K562 (cell line): ENCODE results near the gene OR2AG1. TPM values are rescaled to one million over a fixed set of nuclear protein-coding genes. Genes with fewer than 3 reads are reported as not detected.

Experiments
- ATF3 ChIP-seq, 2 experiments: fragments of 450-650 bp in 1 of 2; sonication (generic) in 1 of 2; formaldehyde crosslinking in 1 of 2; IDR thresholded peaks in 1 of 2; conservative IDR thresholded peaks in 1 of 2; 2 replicates each; pipeline versions ENCODE4 v1.6.1 to v1.8.1; 2016 to 2023; ENCODE audit warnings: mild to moderate bottlenecking in 2 of 2, moderate library complexity in 2 of 2, inconsistent platforms in 1 of 2, missing genetic modification reagents in 1 of 2
- C11orf30 ChIP-seq: fragments of 450-650 bp; IDR thresholded peaks from 2 replicates; pipeline ENCODE4 v1.6.1; 2016; ENCODE audit warnings: low read depth, mild to moderate bottlenecking
- CHD1 ChIP-seq: fragments of 200-600 bp; sonication (generic); IDR thresholded peaks from one replicate; pipeline ENCODE4 v1.6.1; 2012; ENCODE audit warnings: mild to moderate bottlenecking, moderate library complexity, low read length, inconsistent platforms
- FOXA3 ChIP-seq, 2 experiments: fragments of 450-650 bp in 1 of 2; sonication (generic) in 1 of 2; formaldehyde crosslinking; IDR thresholded peaks in 1 of 2; conservative IDR thresholded peaks in 1 of 2; 2 replicates each; pipeline versions ENCODE4 v1.4.0 to v1.8.0; 2020 to 2022; ENCODE audit warnings: mild to moderate bottlenecking in 2 of 2, missing genetic modification reagents in 1 of 2
- HBP1 ChIP-seq: fragments of 450-650 bp; formaldehyde crosslinking; IDR thresholded peaks from 2 replicates; pipeline ENCODE4 v1.4.0; 2022; ENCODE audit warnings: missing genetic modification characterization
- MAFK ChIP-seq: IDR thresholded peaks from 2 replicates; pipeline ENCODE4 v1.6.1; 2011; ENCODE audit warnings: low read length, improper control_type of control experiment
- MBD2 ChIP-seq: sonication (generic); IDR thresholded peaks from 2 replicates; pipeline ENCODE4 v1.6.1; 2016; ENCODE audit warnings: low read depth, borderline replicate concordance
- MECOM ChIP-seq: fragments of 250-450 bp; sonication (Bioruptor Pico); IDR thresholded peaks from 2 replicates; pipeline ENCODE4 v1.8.0; 2022; ENCODE audit warnings: inconsistent platforms
- MXD1 ChIP-seq: fragments of 250-450 bp; sonication (Bioruptor Pico); IDR thresholded peaks from 2 replicates; pipeline ENCODE4 v1.8.0; 2021; ENCODE audit warnings: borderline replicate concordance, mild to moderate bottlenecking, moderate library complexity; ENCODE audit not compliant: poor library complexity, severe bottlenecking
- NRF1 ChIP-seq, 2 experiments: fragments of 450-650 bp; IDR thresholded peaks in 1 of 2; conservative IDR thresholded peaks in 1 of 2; 2 replicates each; pipeline ENCODE4 v1.6.1; 2014; ENCODE audit warnings: mild to moderate bottlenecking in 2 of 2
- OTX1 ChIP-seq: fragments of 450-650 bp; formaldehyde crosslinking; IDR thresholded peaks from 2 replicates; pipeline ENCODE4 v1.4.0; 2022; ENCODE audit warnings: mild to moderate bottlenecking
- POLR2A ChIP-seq: fragments of 450-650 bp; conservative IDR thresholded peaks from 2 replicates; pipeline ENCODE4 v1.6.1; 2016
- POLR3A ChIP-seq: IDR thresholded peaks from 2 replicates; pipeline ENCODE4 v1.6.1; 2011; ENCODE audit warnings: borderline replicate concordance, mild to moderate bottlenecking, moderate library complexity; ENCODE audit not compliant: insufficient read length, insufficient read depth; ENCODE audit errors: extremely low read depth
- RBBP5 ChIP-seq: fragments of 200-600 bp; sonication (generic); IDR thresholded peaks from 2 replicates; pipeline ENCODE4 v1.6.1; 2012; ENCODE audit warnings: borderline replicate concordance, mild to moderate bottlenecking, low read length, control low read depth, inconsistent platforms; ENCODE audit not compliant: insufficient read depth, poor library complexity, severe bottlenecking
- RBFOX2 ChIP-seq: fragments of 200-400 bp; formaldehyde crosslinking; IDR thresholded peaks from 2 replicates; pipeline ENCODE4 v1.6.1; 2017; ENCODE audit warnings: low read depth, mild to moderate bottlenecking, low read length, moderate library complexity
- SPI1 ChIP-seq: IDR thresholded peaks from 2 replicates; pipeline ENCODE4 v1.6.1; 2011; ENCODE audit warnings: low read depth, low read length, control low read depth, borderline replicate concordance
- STAT5A ChIP-seq: IDR thresholded peaks from 2 replicates; pipeline ENCODE4 v1.6.1; 2012; ENCODE audit warnings: low read length, inconsistent platforms, borderline replicate concordance
- TEAD4 ChIP-seq, 2 experiments: sonication (generic) in 1 of 2; formaldehyde crosslinking in 1 of 2; IDR thresholded peaks; 2 replicates each; pipeline versions ENCODE4 v1.6.1 to v1.8.0; 2012 to 2022; ENCODE audit warnings: borderline replicate concordance in 1 of 2, inconsistent platforms in 1 of 2, low read length in 1 of 2, mild to moderate bottlenecking in 1 of 2, missing genetic modification reagents in 1 of 2
- USF1 ChIP-seq: sonication (generic); formaldehyde crosslinking; IDR thresholded peaks from 2 replicates; pipeline ENCODE4 v1.9.0; 2022; ENCODE audit warnings: mild to moderate bottlenecking, missing genetic modification reagents
- WHSC1 ChIP-seq: IDR thresholded peaks from one replicate; pipeline ENCODE4 v1.6.1; 2012; ENCODE audit warnings: low read length, control low read depth, inconsistent platforms
- YY1 ChIP-seq, 3 experiments: IDR thresholded peaks; 2 replicates each; pipeline ENCODE4 v1.6.1; 2011; ENCODE audit warnings: low read length in 2 of 3, mild to moderate bottlenecking in 2 of 3, moderate library complexity in 2 of 3, borderline replicate concordance in 1 of 3, control low read depth in 1 of 3, low read depth in 1 of 3; ENCODE audit not compliant: insufficient read depth in 3 of 3, insufficient replicate concordance in 2 of 3, control insufficient read depth in 1 of 3, insufficient read length in 1 of 3; ENCODE audit errors: extremely low read depth in 1 of 3
- ZNF75A ChIP-seq: fragments of 450-650 bp; formaldehyde crosslinking; IDR thresholded peaks from 2 replicates; pipeline ENCODE4 v1.4.0; 2020; ENCODE audit warnings: mild to moderate bottlenecking
- polyA plus RNA-seq, 8 experiments: library from polyadenylated mRNA; depleted of rRNA in 4 of 8; stranded (reverse) in 5 of 8; unstranded in 3 of 8; fragments of >200 nt; fragmentation: Nextera tagmentation in 2 of 8; fragmentation: Illumina TruSeq in 1 of 8; extraction: Ambion mirVana in 2 of 8; extraction: Trizol in 1 of 8; gene quantifications; 2 replicates each; pipeline versions ENCODE4 v1.2.1 to v1.2.3, GENCODE V29; 2011 to 2014; ENCODE audit warnings: inconsistent platforms in 1 of 8, missing spikeins in 1 of 8
- total RNA-seq, 7 experiments: library from RNA; depleted of rRNA in 6 of 7; stranded (reverse); fragments of >200 nt in 6 of 7; fragmentation: Illumina TruSeq in 2 of 7; extraction: Trizol in 2 of 7; gene quantifications; 2 replicates each; pipeline versions ENCODE4 v1.2.1 to v1.2.3, GENCODE V29; 2011 to 2021; ENCODE audit warnings: low replicate concordance in 1 of 7

The OR2AG1 gene
- total and polyA plus RNA-seq, 9 of the 15 experiments (the other 6 are each of a cell fraction or from before 2014, with no cell fraction given): 0.05 to 0.11 (median 0.07) TPM; not detected in 5

GRCh38 chr11:6771926-6772893 is 10.6 kb upstream of the OR2AG1 start, which contains the start of gene OR2AG2 (continued):
- TF ChIP-seq MXD1 (CRISPR knock-in tag) (no peak), HBP1 (CRISPR knock-in tag) (no peak), MBD2 (no peak), POLR3A (no peak), RBFOX2 (no peak), C11orf30 (peak; percentile 78; the same call in 1 of the 2 replicates), YY1 (IDR thresholded peaks at IDR 0.05; ENCODE audit: borderline replicate concordance in 1 of 3, control insufficient read depth in 1 of 3, extremely low read depth in 1 of 3, insufficient read depth in 3 of 3, insufficient read length in 1 of 3, insufficient replicate concordance in 2 of 3, low read depth in 1 of 3, low read length in 2 of 3) (no peak), NRF1 (conservative IDR thresholded peaks at IDR 0.05 in 1 of 2, IDR thresholded peaks at IDR 0.05 in 1 of 2) (peak; percentile 9 to 35; a peak in 2 of 4 replicates), MECOM (CRISPR knock-in tag) (no peak), RBBP5 (no peak), CHD1 (no peak), TEAD4 (IDR thresholded peaks at IDR 0.05; ENCODE audit: low read length) (no peak), TEAD4 (CRISPR knock-in tag; IDR thresholded peaks at IDR 0.05; ENCODE audit: borderline replicate concordance) (no peak), WHSC1 (no peak), POLR2A (no peak), MAFK (peak; percentile 69), ZNF75A (CRISPR knock-in tag) (no peak), FOXA3 (CRISPR knock-in tag; conservative IDR thresholded peaks at IDR 0.05 in 1 of 2, IDR thresholded peaks at IDR 0.05 in 1 of 2) (no peak), OTX1 (CRISPR knock-in tag) (no peak), ATF3 (IDR thresholded peaks at IDR 0.05) (peak; percentile 29; the same call in 1 of the 2 replicates), ATF3 (CRISPR knock-in tag; conservative IDR thresholded peaks at IDR 0.05) (no peak), USF1 (CRISPR knock-in tag) (no peak), STAT5A (no peak), SPI1 (peak; percentile 95)
